ENCODE results near the gene PTPRG. TPM values are rescaled to one million over a fixed set of nuclear protein-coding genes. Genes with fewer than 3 reads are reported as not detected.

Gene PTPRG
- total RNA-seq, 1 donor = 148 TPM

GRCh38 chr3:62167566-62168262 lies 606.3 kb downstream of the PTPRG start:
- TF ChIP-seq CTCF (IDR thresholded peaks at IDR 0.05; ENCODE audit: extremely low read depth, low read depth, low read length) = no peak
- Histone ChIP-seq H2AFZ (ENCODE audit: low read length) (no peak overlapping the region), H3K27me3 (ENCODE audit: insufficient read depth, low read length) (no peaks in the 10 kb centered on the region), H3K4me2 (ENCODE audit: insufficient read depth, low read length) (peak overlapping the region; percentile 35), H3K4me1 (ENCODE audit: insufficient read depth, low read length) (peaks cover 30% of the 10 kb centered on the region), H3K27ac (ENCODE audit: low read depth, low read length) (no peak overlapping the region), H3K79me2 (ENCODE audit: insufficient read depth, low read length) (no peaks in the 10 kb centered on the region), H3K9me3 (ENCODE audit: low read depth, low read length) (no peaks in the 10 kb centered on the region), H4K20me1 (ENCODE audit: insufficient read depth, low read length) (no peaks in the 10 kb centered on the region), H3K36me3 (ENCODE audit: insufficient read depth, low read length) (no peaks in the 10 kb centered on the region), H3K4me3 (ENCODE audit: insufficient read depth, low read length) (no peak overlapping the region)
- no peak for DNase-seq (ENCODE audit: insufficient read length, low spot score, missing footprints)

- no peaks in the 10 kb centered on the region for H3K36me3 ChIP-seq (ENCODE audit: insufficient read depth, low read length)
- no peak for TF ChIP-seq CTCF (IDR thresholded peaks at IDR 0.05; ENCODE audit: extremely low read depth, low read depth, low read length)
- H3K9me3 ChIP-seq (ENCODE audit: low read depth, low read length) = no peaks in the 10 kb centered on the region
- H4K20me1 ChIP-seq (ENCODE audit: insufficient read depth, low read length) = no peaks in the 10 kb centered on the region
- no peak overlapping the region for H3K4me2 ChIP-seq (ENCODE audit: insufficient read depth, low read length)
- H3K27me3 ChIP-seq (ENCODE audit: insufficient read depth, low read length) = no peaks in the 10 kb centered on the region
- H3K27ac ChIP-seq (ENCODE audit: low read depth, low read length) = no peak overlapping the region
- DNase-seq (ENCODE audit: insufficient read length, low spot score, missing footprints) = no peak
- H3K4me1 ChIP-seq (ENCODE audit: insufficient read depth, low read length) = peaks cover 30% of the 10 kb centered on the region
- H2AFZ ChIP-seq (ENCODE audit: low read length) = no peak overlapping the region
- H3K79me2 ChIP-seq (ENCODE audit: insufficient read depth, low read length) = no peaks in the 10 kb centered on the region
- H3K4me3 ChIP-seq (ENCODE audit: insufficient read depth, low read length) = no peak overlapping the region
Measured at GRCh38 chr3:62168356-62168755, 607.0 kb downstream of the PTPRG start.

GRCh38 chr3:62169906-62170660 lies 608.7 kb downstream of the PTPRG start:
- Histone ChIP-seq H3K36me3 (ENCODE audit: insufficient read depth, low read length) (no peaks in the 10 kb centered on the region), H3K27ac (ENCODE audit: low read depth, low read length) (peak overlapping the region; percentile 54), H3K27me3 (ENCODE audit: insufficient read depth, low read length) (no peaks in the 10 kb centered on the region), H3K4me2 (ENCODE audit: insufficient read depth, low read length) (peak overlapping the region; percentile 54), H4K20me1 (ENCODE audit: insufficient read depth, low read length) (no peaks in the 10 kb centered on the region), H3K79me2 (ENCODE audit: insufficient read depth, low read length) (no peaks in the 10 kb centered on the region), H2AFZ (ENCODE audit: low read length) (no peak overlapping the region), H3K4me3 (ENCODE audit: insufficient read depth, low read length) (no peak overlapping the region), H3K4me1 (ENCODE audit: insufficient read depth, low read length) (peaks cover 30% of the 10 kb centered on the region), H3K9me3 (ENCODE audit: low read depth, low read length) (no peaks in the 10 kb centered on the region)
- no peak for DNase-seq (ENCODE audit: insufficient read length, low spot score, missing footprints)
- TF ChIP-seq CTCF (IDR thresholded peaks at IDR 0.05; ENCODE audit: extremely low read depth, low read depth, low read length) = no peak

GRCh38 chr3:62171789-62172188 lies 610.4 kb downstream of the PTPRG start:
- H2AFZ ChIP-seq (ENCODE audit: low read length) = no peak overlapping the region
- H3K4me3 ChIP-seq (ENCODE audit: insufficient read depth, low read length) = no peak overlapping the region
- no peak overlapping the region for H3K27ac ChIP-seq (ENCODE audit: low read depth, low read length)
- no peaks in the 10 kb centered on the region for H3K79me2 ChIP-seq (ENCODE audit: insufficient read depth, low read length)
- peaks cover 30% of the 10 kb centered on the region for H3K4me1 ChIP-seq (ENCODE audit: insufficient read depth, low read length)
- H3K9me3 ChIP-seq (ENCODE audit: low read depth, low read length) = no peaks in the 10 kb centered on the region
- no peak for DNase-seq (ENCODE audit: insufficient read length, low spot score, missing footprints)
- no peak for TF ChIP-seq CTCF (IDR thresholded peaks at IDR 0.05; ENCODE audit: extremely low read depth, low read depth, low read length)
- no peak overlapping the region for H3K4me2 ChIP-seq (ENCODE audit: insufficient read depth, low read length)
- no peaks in the 10 kb centered on the region for H3K27me3 ChIP-seq (ENCODE audit: insufficient read depth, low read length)
- no peaks in the 10 kb centered on the region for H3K36me3 ChIP-seq (ENCODE audit: insufficient read depth, low read length)
- H4K20me1 ChIP-seq (ENCODE audit: insufficient read depth, low read length) = no peaks in the 10 kb centered on the region

Measured in osteoblast (primary cell).